GM21381 (cell line): ENCODE data around the gene OR2W1.

Source experiments
- ATAC-seq: cut with Tn5 transposase; IDR thresholded peaks from one replicate; pipeline ENCODE4 v1.9.1; 2021; ENCODE audit warnings: mild to moderate bottlenecking, moderate library complexity; ENCODE audit not compliant: unreplicated experiment

OR2W1 gene

GRCh38 chr6:29045075-29045474 is at the start of gene OR2W1:
Gene OR2W1 (minus strand): TSS chr6:29045175. CDS start chr6:29045175, 0 bp downstream.
- no peak for ATAC-seq

GRCh38 chr6:29092957-29093356 is 48.0 kb upstream of the OR2W1 start:
- no peak for ATAC-seq

- ATAC-seq, result no peak
Measured at GRCh38 chr6:29087213-29087612, 42.2 kb upstream of the OR2W1 start, which contains the start of gene OR2B3. Gene OR2B3 (minus strand): TSS chr6:29087313. CDS start chr6:29087248, 65 bp downstream.

- ATAC-seq, result no peak
Measured at GRCh38 chr6:29082457-29082856, 37.5 kb upstream of the OR2W1 start.

- ATAC-seq, result no peak
Measured at GRCh38 chr6:29081312-29081711, 36.3 kb upstream of the OR2W1 start.

GRCh38 chr6:29079203-29079602 is 34.2 kb upstream of the OR2W1 start:
- no peak for ATAC-seq

GRCh38 chr6:29071831-29072723 is 27.1 kb upstream of the OR2W1 start:
- ATAC-seq, result peak; percentile 51

GRCh38 chr6:29051680-29052079 is 6.7 kb upstream of the OR2W1 start:
- ATAC-seq, result no peak

- ATAC-seq, result no peak
Measured at GRCh38 chr6:29035951-29036350, 9.0 kb downstream of the OR2W1 start.

GRCh38 chr6:29028821-29029220 is 16.2 kb downstream of the OR2W1 start:
- ATAC-seq, result no peak

GRCh38 chr6:29025927-29026585 is 18.9 kb downstream of the OR2W1 start:
- ATAC-seq, result no peak

GRCh38 chr6:29021434-29021833 is 23.5 kb downstream of the OR2W1 start:
- ATAC-seq, result no peak

GRCh38 chr6:29019629-29020028 is 25.3 kb downstream of the OR2W1 start:
- ATAC-seq, result no peak

- ATAC-seq, result no peak
Measured at GRCh38 chr6:29017428-29017802, 27.6 kb downstream of the OR2W1 start.

GRCh38 chr6:29016559-29017427 is 28.2 kb downstream of the OR2W1 start:
- peak; percentile 87 for ATAC-seq

GRCh38 chr6:29014729-29015608 is 30.0 kb downstream of the OR2W1 start:
- ATAC-seq, result no peak

GRCh38 chr6:29011276-29011734 is 33.7 kb downstream of the OR2W1 start:
- no peak for ATAC-seq

- ATAC-seq, result no peak
Measured at GRCh38 chr6:29009358-29009757, 35.6 kb downstream of the OR2W1 start.

- no peak for ATAC-seq
Measured at GRCh38 chr6:29008089-29008488, 36.9 kb downstream of the OR2W1 start.
